ENCODE measurements around the gene CPED1. TPM values are rescaled to one million over a fixed set of nuclear protein-coding genes. Genes with fewer than 3 reads are reported as not detected.
"Not testable (repeated sequence)": the region's sequence is repeated elsewhere in the genome, so short reads cannot be mapped to it uniquely, and the experiment has no call there.

Gene CPED1
- total and polyA plus RNA-seq, 3 experiments from 2014 or later, result 0.09 to 0.27 TPM; not detected in 1

- Mint-ChIP-seq H3K9me3 (no peaks in the 10 kb centered on the region), H3K27ac (no peak overlapping the region), H3K27me3 (peaks cover 1 to 8% of the 10 kb centered on the region in 2 donors), H3K36me3 (no peaks in the 10 kb centered on the region), H3K4me3 (no peak overlapping the region), H3K4me1 (peaks cover 0 to 15% (median 5%) of the 10 kb centered on the region in 3 donors)
- no peaks in the 10 kb centered on the region for H3K27me3 ChIP-seq (ENCODE audit: insufficient read depth, low read length, poor library complexity, severe bottlenecking)
- no peak overlapping the region for H3K27ac ChIP-seq (ENCODE audit: low read depth, low read length)
- no peaks in the 10 kb centered on the region for H3K9me3 ChIP-seq (ENCODE audit: low read length)
- H3K4me3 ChIP-seq (ENCODE audit: low read length), result no peak overlapping the region
- CTCF ChIA-PET, result no interaction called here
- POLR2A ChIA-PET, result no interaction called here
- no peaks in the 10 kb centered on the region for H3K4me1 ChIP-seq (ENCODE audit: insufficient read depth, low read length)
- H3K36me3 ChIP-seq (ENCODE audit: insufficient read depth, low read length), result no peaks in the 10 kb centered on the region
- no peak for DNase-seq
Observed at GRCh38 chr7:121182281-121182680, 193.8 kb downstream of the CPED1 start.

- H3K4me3 ChIP-seq (ENCODE audit: low read length), result no peak overlapping the region
- ChIA-PET CTCF (no interaction called here), POLR2A (no interaction called here)
- H3K27ac ChIP-seq (ENCODE audit: low read depth, low read length), result no peak overlapping the region
- H3K4me1 Mint-ChIP-seq, result peaks cover 0 to 14% (median 5%) of the 10 kb centered on the region in 3 donors
- H3K27me3 ChIP-seq (ENCODE audit: insufficient read depth, low read length, poor library complexity, severe bottlenecking), result no peaks in the 10 kb centered on the region
- H3K36me3 Mint-ChIP-seq, result no peaks in the 10 kb centered on the region
- H3K27ac Mint-ChIP-seq, result no peak overlapping the region
- DNase-seq, result no peak
- H3K9me3 Mint-ChIP-seq, result no peaks in the 10 kb centered on the region
- no peaks in the 10 kb centered on the region for H3K36me3 ChIP-seq (ENCODE audit: insufficient read depth, low read length)
- H3K4me1 ChIP-seq (ENCODE audit: insufficient read depth, low read length), result no peaks in the 10 kb centered on the region
- H3K4me3 Mint-ChIP-seq, result no peak overlapping the region
- no peaks in the 10 kb centered on the region for H3K9me3 ChIP-seq (ENCODE audit: low read length)
- peaks cover 1 to 8% of the 10 kb centered on the region in 2 donors for H3K27me3 Mint-ChIP-seq
Observed at GRCh38 chr7:121182902-121183301, 194.4 kb downstream of the CPED1 start.

- peaks cover 4 to 12% of the 10 kb centered on the region in 2 donors for H3K27me3 Mint-ChIP-seq
- H3K4me3 Mint-ChIP-seq; H3K36me3 ChIP-seq (ENCODE audit: insufficient read depth, low read length); H3K36me3 Mint-ChIP-seq; CTCF ChIA-PET; H3K27ac ChIP-seq (ENCODE audit: low read depth, low read length); H3K9me3 ChIP-seq (ENCODE audit: low read length); POLR2A ChIA-PET; H3K9me3 Mint-ChIP-seq; H3K4me1 Mint-ChIP-seq; DNase-seq; H3K4me1 ChIP-seq (ENCODE audit: insufficient read depth, low read length); H3K27ac Mint-ChIP-seq; H3K4me3 ChIP-seq (ENCODE audit: low read length); H3K27me3 ChIP-seq (ENCODE audit: insufficient read depth, low read length, poor library complexity, severe bottlenecking): not testable (repeated sequence)
Observed at GRCh38 chr7:121183883-121184282, 195.4 kb downstream of the CPED1 start.

- no peaks in the 10 kb centered on the region for H3K9me3 ChIP-seq (ENCODE audit: low read length)
- no peak overlapping the region for H3K27ac ChIP-seq (ENCODE audit: low read depth, low read length)
- no peaks in the 10 kb centered on the region for H3K4me1 Mint-ChIP-seq
- H3K27ac Mint-ChIP-seq, result no peak overlapping the region
- no peak overlapping the region for H3K4me3 ChIP-seq (ENCODE audit: low read length)
- no peaks in the 10 kb centered on the region for H3K27me3 ChIP-seq (ENCODE audit: insufficient read depth, low read length, poor library complexity, severe bottlenecking)
- no peaks in the 10 kb centered on the region for H3K36me3 Mint-ChIP-seq
- no peak overlapping the region for H3K4me3 Mint-ChIP-seq
- no peaks in the 10 kb centered on the region for H3K36me3 ChIP-seq (ENCODE audit: insufficient read depth, low read length)
- no peak for DNase-seq
- ChIA-PET CTCF (no interaction called here), POLR2A (no interaction called here)
- no peaks in the 10 kb centered on the region for H3K9me3 Mint-ChIP-seq
- peaks cover 2 to 12% of the 10 kb centered on the region in 2 donors for H3K27me3 Mint-ChIP-seq
- H3K4me1 ChIP-seq (ENCODE audit: insufficient read depth, low read length), result no peaks in the 10 kb centered on the region
Observed at GRCh38 chr7:121186746-121187145, 198.2 kb downstream of the CPED1 start.

GRCh38 chr7:121187222-121187621 lies 198.7 kb downstream of the CPED1 start:
- Histone ChIP-seq H3K36me3 (ENCODE audit: insufficient read depth, low read length) (no peaks in the 10 kb centered on the region), H3K4me1 (ENCODE audit: insufficient read depth, low read length) (no peaks in the 10 kb centered on the region), H3K4me3 (ENCODE audit: low read length) (no peak overlapping the region), H3K27me3 (ENCODE audit: insufficient read depth, low read length, poor library complexity, severe bottlenecking) (no peaks in the 10 kb centered on the region), H3K27ac (ENCODE audit: low read depth, low read length) (no peak overlapping the region), H3K9me3 (ENCODE audit: low read length) (no peaks in the 10 kb centered on the region)
- Mint-ChIP-seq H3K4me1 (no peaks in the 10 kb centered on the region), H3K27me3 (peaks cover 2 to 12% of the 10 kb centered on the region in 2 donors), H3K4me3 (no peak overlapping the region), H3K9me3 (no peaks in the 10 kb centered on the region), H3K36me3 (no peaks in the 10 kb centered on the region), H3K27ac (no peak overlapping the region)
- ChIA-PET POLR2A (no interaction called here), CTCF (no interaction called here)
- no peak for DNase-seq

- no peak overlapping the region for H3K27ac Mint-ChIP-seq
- CTCF ChIA-PET, result no interaction called here
- H3K27me3 ChIP-seq (ENCODE audit: insufficient read depth, low read length, poor library complexity, severe bottlenecking), result no peaks in the 10 kb centered on the region
- H3K36me3 Mint-ChIP-seq, result no peaks in the 10 kb centered on the region
- H3K27ac ChIP-seq (ENCODE audit: low read depth, low read length), result no peak overlapping the region
- DNase-seq, result no peak
- H3K27me3 Mint-ChIP-seq, result peaks cover 2 to 12% of the 10 kb centered on the region in 2 donors
- H3K4me1 ChIP-seq (ENCODE audit: insufficient read depth, low read length), result no peaks in the 10 kb centered on the region
- H3K4me3 Mint-ChIP-seq, result no peak overlapping the region
- no peak overlapping the region for H3K4me3 ChIP-seq (ENCODE audit: low read length)
- H3K9me3 ChIP-seq (ENCODE audit: low read length), result no peaks in the 10 kb centered on the region
- no peaks in the 10 kb centered on the region for H3K36me3 ChIP-seq (ENCODE audit: insufficient read depth, low read length)
- H3K4me1 Mint-ChIP-seq, result no peaks in the 10 kb centered on the region
- H3K9me3 Mint-ChIP-seq, result no peaks in the 10 kb centered on the region
- POLR2A ChIA-PET, result no interaction called here
Observed at GRCh38 chr7:121187676-121188075, 199.2 kb downstream of the CPED1 start.

GRCh38 chr7:121192834-121193233 lies 204.3 kb downstream of the CPED1 start:
- POLR2A ChIA-PET, result no interaction called here

GRCh38 chr7:121195010-121195409 lies 206.5 kb downstream of the CPED1 start:
- Mint-ChIP-seq H3K36me3 (no peaks in the 10 kb centered on the region), H3K27ac (no peak overlapping the region), H3K4me3 (no peak overlapping the region), H3K4me1 (peaks cover 0 to 2% (median 0%) of the 10 kb centered on the region in 3 donors), H3K27me3 (peaks cover 8 to 13% of the 10 kb centered on the region in 2 donors), H3K9me3 (no peaks in the 10 kb centered on the region)
- CTCF ChIA-PET, result no interaction called here
- POLR2A ChIA-PET, result no interaction called here
- no peaks in the 10 kb centered on the region for H3K36me3 ChIP-seq (ENCODE audit: insufficient read depth, low read length)
- no peaks in the 10 kb centered on the region for H3K9me3 ChIP-seq (ENCODE audit: low read length)
- DNase-seq, result no peak
- H3K27ac ChIP-seq (ENCODE audit: low read depth, low read length), result no peak overlapping the region
- H3K4me1 ChIP-seq (ENCODE audit: insufficient read depth, low read length), result no peaks in the 10 kb centered on the region
- H3K27me3 ChIP-seq (ENCODE audit: insufficient read depth, low read length, poor library complexity, severe bottlenecking), result no peaks in the 10 kb centered on the region
- H3K4me3 ChIP-seq (ENCODE audit: low read length), result no peak overlapping the region

More at GRCh38 chr7:121192834-121193233, 204.3 kb downstream of the CPED1 start:
- Mint-ChIP-seq H3K36me3 (no peaks in the 10 kb centered on the region), H3K4me3 (no peak overlapping the region), H3K27ac (no peak overlapping the region), H3K9me3 (no peaks in the 10 kb centered on the region), H3K27me3 (peaks cover 5 to 7% of the 10 kb centered on the region in 2 donors), H3K4me1 (peaks cover 0 to 2% (median 0%) of the 10 kb centered on the region in 3 donors)
- Histone ChIP-seq H3K4me1 (ENCODE audit: insufficient read depth, low read length) (no peaks in the 10 kb centered on the region), H3K4me3 (ENCODE audit: low read length) (no peak overlapping the region), H3K36me3 (ENCODE audit: insufficient read depth, low read length) (no peaks in the 10 kb centered on the region), H3K27ac (ENCODE audit: low read depth, low read length) (no peak overlapping the region), H3K9me3 (ENCODE audit: low read length) (no peaks in the 10 kb centered on the region), H3K27me3 (ENCODE audit: insufficient read depth, low read length, poor library complexity, severe bottlenecking) (no peaks in the 10 kb centered on the region)
- CTCF ChIA-PET, result no interaction called here
- no peak for DNase-seq

GRCh38 chr7:121195874-121196273 lies 207.4 kb downstream of the CPED1 start:
- Histone ChIP-seq H3K4me1 (ENCODE audit: insufficient read depth, low read length) (no peaks in the 10 kb centered on the region), H3K9me3 (ENCODE audit: low read length) (no peaks in the 10 kb centered on the region), H3K4me3 (ENCODE audit: low read length) (no peak overlapping the region), H3K27ac (ENCODE audit: low read depth, low read length) (no peak overlapping the region), H3K27me3 (ENCODE audit: insufficient read depth, low read length, poor library complexity, severe bottlenecking) (no peaks in the 10 kb centered on the region), H3K36me3 (ENCODE audit: insufficient read depth, low read length) (no peaks in the 10 kb centered on the region)
- DNase-seq, result no peak
- no peak overlapping the region for H3K27ac Mint-ChIP-seq
- no peaks in the 10 kb centered on the region for H3K36me3 Mint-ChIP-seq
- H3K4me1 Mint-ChIP-seq, result peaks cover 0 to 2% (median 0%) of the 10 kb centered on the region in 3 donors
- no peak overlapping the region for H3K4me3 Mint-ChIP-seq
- peaks cover 8 to 13% of the 10 kb centered on the region in 2 donors for H3K27me3 Mint-ChIP-seq
- CTCF ChIA-PET, result no interaction called here
- H3K9me3 Mint-ChIP-seq, result no peaks in the 10 kb centered on the region
- POLR2A ChIA-PET, result no interaction called here

All from CD8-positive, alpha-beta memory T cell (primary cell).